NCI-H510A (cell line): ENCODE data around the gene SAMD13.

ENCODE experiments used
- DNase-seq: peaks from one replicate; lab custom pipeline; 2025; lab: John Stamatoyannopoulos, UW

SAMD13 gene, protein sequence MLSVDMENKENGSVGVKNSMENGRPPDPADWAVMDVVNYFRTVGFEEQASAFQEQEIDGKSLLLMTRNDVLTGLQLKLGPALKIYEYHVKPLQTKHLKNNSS

DNA sequence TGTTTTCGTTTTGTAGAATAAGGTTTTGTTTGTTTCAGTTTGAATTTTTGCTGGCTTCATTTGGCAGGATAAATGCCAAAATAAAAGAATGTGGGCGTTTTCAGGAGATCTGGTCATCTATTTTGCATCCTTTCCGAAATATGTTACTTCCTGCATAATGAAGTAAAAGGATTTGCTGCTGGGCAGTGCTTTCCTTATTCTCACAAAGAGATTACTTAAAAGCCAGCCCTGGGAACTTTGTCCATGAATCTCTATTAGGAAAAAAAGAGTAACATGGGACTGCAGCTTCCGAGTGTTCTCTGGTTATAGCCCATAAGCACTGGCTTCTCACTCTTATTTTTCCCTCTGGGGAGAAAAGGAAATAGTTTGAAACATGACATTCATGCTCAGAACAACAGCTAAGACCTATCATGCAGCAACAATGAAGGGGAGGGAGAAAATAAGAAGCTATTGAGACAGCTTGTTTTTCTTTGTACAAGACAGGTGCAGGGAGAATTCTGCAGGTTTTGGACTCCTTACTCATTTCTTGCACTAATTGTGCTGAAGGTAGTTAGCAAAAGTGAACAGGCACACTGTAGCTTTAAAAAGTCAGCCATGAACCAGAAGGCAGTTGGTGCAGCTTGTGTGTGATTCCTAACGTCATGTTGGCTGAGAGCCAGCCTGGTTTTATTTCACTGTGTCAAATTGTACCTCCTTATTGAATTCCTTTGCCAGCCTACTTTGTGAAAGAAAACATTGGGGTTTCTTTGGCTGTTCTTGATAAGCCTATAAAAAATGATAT, at the start of gene SAMD13:
TSS of gene SAMD13 (plus strand) at position 705 of the 781 bp plus-strand sequence. CDS start 1,527 bp downstream, outside the sequence.
- peak; percentile 70 for DNase-seq

DNA sequence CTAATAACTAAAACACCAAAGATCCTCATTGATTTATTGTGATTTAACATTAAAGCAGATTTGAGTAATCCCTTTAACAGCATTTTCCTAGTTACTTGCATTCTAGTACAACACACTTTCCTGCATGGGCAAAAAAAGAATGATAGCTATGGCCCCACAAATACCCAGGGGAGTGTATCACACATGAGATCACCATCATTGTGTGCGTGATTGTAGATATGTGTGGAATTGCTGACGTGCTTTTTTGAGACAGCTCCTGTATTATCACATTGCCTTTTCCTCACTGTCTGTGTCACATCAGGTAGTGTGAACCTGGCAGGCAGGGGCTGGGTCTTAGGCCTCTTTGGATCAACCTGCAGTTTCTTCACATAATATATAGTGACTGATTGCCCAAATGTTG, 48.5 kb upstream of the SAMD13 start:
- DNase-seq, result no peak

DNA sequence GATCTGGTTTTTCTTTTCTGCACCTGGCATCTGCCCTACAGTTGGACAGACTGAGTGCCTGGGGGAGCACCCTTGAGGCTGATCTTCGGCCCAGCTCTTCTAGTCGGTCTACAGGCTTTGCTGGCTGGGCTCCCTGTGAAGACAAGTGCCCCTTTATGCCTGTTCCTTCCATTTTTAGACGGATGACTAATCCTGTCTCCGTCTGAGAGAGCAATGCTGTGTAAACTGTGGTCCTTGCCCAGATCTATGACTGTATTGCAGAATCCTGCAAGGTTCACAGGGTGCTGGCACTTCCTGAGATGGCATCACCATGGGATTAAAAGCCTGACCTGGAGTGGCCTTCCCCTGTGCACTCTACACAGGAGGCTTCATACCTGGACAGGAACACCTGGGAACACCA, 47.6 kb upstream of the SAMD13 start:
- DNase-seq, result no peak

DNA sequence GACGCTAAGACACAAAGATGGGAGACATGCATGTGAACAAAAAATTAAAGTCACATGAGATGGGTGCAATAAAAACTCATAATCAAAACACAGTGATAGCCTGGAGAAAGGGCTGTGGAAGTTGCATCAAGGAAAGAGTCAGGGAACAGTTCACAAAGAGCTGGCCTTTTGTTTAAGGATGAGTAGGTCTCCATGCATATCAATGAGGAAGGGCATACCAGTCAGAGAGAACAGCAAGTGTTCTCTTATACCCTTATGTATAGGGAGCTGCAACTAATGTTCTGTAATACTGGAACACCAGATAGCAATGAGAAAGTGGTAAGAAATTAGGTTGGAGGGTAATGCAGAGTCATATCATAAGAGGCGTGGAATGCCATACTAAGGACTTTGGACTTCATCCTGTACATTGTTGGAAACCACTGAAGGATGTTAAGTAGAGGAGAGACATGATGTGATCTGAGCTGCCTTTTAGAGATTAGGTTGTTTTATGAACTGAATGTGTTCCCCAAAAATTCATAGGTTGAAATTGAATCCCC, 46.7 kb upstream of the SAMD13 start:
- no peak for DNase-seq

DNA sequence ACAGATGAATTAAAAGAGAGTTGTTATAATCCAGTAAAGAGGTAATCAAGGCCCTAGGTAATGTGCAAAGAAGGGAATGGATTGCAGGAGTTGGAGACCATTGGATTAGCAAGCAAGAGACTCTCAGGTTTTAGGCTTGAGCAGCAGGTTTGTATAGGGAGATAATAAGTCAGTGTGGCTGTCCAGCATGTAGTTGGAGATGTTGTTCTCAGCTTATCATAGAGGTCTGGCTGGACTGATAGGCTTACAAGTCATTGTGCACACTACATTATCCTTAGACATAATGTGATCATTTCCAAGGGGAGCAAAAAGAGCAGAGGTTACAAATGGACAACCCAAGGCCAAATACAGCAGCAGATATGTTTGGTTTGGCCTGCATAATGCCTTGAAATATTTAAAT, 45.9 kb upstream of the SAMD13 start:
- no peak for DNase-seq

DNA sequence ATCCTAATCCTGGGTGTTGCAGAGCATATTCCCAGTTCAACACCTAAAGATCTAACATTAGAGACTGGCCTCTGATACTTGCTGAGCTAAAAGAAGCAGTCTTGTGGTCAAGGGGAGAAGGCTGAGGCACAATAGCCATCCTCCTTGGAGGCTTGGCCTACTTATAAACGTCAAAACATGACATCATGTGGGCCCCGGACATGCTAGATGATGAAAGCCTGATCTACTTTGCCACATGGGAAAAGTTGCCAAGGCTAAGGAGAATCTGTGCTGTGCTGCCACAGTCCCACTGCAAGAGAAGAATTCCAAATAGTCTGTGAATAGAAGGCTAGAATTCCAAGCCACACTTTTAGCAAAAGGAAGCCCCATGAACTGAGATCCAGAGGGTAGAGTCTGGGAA, 43.9 kb upstream of the SAMD13 start:
- DNase-seq, result no peak

DNA sequence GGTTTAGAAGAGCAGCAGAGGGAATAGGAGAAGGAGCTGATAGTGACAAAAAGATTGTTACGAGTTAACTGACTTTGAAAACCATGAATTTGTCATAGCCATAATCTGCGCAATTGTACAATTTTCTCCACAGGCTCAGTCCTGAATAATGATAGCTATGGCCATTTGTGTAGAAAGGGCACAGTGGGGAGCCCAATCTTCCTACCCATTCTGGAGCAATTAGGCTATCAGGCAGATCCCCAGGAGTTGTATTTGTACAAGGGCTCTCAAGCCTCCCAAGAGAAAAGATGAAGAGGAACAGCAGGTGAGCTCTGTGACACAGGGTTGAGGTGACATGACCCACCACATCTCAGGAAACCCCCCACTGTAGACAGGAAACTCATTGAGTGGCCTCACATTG, 42.1 kb upstream of the SAMD13 start:
- peak; percentile 22 for DNase-seq

DNA sequence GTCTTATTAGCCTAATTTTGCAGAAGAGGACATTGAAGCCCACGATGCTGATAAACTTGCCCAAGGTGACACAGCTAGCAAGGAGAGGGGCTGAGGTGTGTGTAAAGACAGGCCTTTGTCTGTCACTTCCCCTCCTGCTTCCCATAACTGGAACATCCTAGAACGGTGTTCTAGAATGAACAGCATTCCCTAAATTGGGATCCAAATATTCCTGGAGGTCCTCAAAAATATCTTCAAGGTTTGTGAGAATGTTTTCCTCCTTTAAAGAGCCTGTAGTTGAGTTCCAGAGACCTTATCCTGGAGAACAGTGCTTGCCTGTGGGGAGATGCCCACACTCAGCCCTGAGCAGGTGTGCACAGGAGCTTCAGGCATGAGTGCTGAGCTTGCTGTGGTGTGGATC, 41.5 kb upstream of the SAMD13 start:
- no peak for DNase-seq

DNA sequence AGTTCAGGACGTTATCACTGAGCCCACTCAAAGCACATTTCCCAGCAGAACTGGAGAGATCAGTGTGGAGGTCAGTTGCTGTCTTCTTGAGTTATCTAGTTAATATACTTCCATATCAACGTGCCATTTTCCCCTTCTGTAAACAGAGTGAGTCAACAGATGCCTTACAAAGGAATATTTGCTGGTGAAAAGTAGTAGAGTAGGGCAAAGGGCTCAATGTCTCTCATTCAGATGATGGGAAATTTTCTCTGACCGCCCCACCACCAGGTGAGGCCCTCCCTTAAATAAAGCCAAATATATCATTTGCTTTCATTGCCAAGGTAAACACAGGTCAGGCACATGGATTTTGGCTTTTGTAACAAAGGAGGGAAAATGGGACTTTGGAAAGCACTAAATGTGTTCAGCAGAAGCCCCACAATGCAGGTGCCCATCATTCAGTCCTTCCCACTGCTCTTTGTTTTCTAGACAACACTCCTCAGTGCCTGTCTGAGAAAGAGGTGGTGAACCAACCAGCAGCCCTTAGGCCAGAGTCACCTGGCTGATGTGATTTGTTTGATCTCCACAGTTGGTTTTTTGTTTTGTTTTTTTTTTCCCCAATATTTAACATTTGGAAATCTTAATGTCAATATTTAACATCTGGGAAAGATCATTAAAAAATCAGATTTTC, 40.5 kb upstream of the SAMD13 start:
- DNase-seq, result no peak

DNA sequence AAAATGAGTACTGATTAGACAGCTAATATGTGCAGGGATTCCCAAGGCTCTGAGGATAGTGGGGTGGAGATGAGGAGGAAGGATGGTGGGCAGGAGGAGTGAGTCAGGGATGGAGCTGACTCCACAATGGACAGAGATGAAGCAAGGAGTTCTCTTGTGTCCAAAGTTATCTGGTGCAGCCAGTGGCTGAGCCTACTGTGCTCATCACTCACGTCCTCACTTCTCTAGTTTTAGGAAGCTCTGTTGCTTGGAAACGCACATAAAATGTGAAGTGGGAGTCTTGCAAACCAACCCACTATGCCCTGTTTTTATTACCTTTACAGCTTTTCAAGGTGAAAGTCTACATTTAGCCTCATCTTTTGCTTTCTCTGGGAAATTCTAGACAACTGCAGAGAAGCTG, 36.5 kb upstream of the SAMD13 start:
- DNase-seq, result no peak

DNA sequence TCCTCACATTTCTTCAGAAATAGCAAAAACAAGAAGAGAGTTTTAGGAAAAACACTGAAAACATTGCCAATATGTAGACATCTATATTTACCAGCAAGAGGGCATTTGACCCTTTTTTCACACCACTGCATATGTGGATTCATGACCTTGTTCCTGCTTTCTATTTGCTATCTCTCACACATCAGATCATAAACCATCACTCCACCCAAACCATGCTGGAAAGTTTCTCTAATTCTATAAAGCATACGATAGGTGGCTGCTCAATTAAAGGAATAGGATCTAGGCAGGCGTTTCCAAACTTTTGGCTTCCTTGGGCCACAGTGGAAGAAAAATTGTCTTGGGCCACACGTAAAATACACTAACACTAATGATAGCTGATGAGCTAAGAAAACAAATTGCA, 35.6 kb upstream of the SAMD13 start:
- DNase-seq, result no peak

DNA sequence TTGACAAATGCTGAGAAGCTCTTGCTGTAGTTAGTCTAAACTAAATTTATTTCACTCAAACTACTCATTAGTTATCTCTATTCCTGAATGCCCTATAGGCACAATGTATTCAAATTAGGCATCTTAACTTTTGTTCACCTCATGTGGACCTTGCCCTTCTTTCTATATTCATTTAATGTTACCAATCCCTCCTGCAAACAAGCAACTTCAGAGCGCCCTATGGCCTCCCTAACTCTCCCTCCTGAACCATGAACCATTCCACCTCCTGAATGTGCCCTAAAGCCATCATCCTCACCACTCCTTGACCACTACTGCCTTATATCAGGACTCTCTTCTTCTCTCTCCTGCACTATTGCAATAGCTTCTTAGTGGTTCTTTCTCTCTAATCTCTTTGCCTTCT, 34.8 kb upstream of the SAMD13 start:
- DNase-seq, result no peak

DNA sequence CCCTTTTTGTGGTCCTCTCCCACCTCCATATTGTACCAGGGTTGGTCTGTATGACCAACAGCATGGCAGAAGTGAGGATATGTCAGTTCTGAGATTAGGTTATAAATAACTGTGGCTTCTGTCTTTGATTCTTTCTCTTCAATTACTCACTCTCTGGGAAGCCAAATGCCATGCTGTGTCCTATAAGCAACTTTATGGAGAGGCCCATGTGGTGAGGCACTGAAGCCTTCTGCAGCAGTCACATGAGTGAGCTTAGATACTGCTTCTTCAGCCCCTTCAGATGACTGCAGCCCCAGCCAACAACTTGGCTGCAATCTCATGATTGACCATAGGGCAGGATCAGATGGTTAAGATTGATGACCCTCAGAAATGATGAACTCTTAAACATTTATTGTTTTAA, 34.0 kb upstream of the SAMD13 start:
- DNase-seq, result no peak

DNA sequence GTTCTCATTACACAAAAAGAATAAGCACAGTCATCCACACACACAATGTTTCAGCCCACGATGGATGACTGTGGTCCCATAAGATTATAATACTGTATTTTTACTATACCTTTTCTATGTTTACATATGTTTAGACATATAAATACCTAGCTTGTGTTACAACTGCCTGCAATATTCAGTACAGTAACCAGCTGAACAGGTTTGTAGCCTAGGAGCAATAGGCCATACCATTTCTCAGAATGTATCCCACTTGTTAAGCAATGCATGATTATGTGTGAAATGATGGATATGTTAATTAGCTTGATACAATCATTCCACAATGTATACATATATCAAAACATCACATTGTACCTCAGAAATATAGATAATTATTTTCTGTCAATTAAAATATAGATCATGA, 33.2 kb upstream of the SAMD13 start:
- DNase-seq, result peak; percentile 67

DNA sequence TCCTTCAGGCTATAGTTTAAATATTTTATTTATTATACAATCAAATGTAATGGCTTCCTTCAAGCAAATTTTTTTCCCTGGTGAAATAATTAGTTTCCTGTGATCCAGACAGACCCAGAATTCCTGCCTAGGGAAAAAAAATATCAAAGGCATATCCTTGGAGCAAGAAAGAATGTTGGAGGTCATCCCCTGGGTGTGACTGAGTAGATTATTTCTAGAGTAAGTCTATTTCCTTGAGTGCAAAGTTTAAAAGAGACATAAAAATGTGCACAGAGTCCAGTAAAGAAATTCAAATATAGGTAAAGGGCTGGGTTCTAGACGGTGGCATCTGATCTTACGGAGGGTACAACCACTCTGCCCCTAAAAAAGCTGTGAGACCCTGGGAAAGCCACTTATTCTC, 32.2 kb upstream of the SAMD13 start:
- DNase-seq, result no peak

DNA sequence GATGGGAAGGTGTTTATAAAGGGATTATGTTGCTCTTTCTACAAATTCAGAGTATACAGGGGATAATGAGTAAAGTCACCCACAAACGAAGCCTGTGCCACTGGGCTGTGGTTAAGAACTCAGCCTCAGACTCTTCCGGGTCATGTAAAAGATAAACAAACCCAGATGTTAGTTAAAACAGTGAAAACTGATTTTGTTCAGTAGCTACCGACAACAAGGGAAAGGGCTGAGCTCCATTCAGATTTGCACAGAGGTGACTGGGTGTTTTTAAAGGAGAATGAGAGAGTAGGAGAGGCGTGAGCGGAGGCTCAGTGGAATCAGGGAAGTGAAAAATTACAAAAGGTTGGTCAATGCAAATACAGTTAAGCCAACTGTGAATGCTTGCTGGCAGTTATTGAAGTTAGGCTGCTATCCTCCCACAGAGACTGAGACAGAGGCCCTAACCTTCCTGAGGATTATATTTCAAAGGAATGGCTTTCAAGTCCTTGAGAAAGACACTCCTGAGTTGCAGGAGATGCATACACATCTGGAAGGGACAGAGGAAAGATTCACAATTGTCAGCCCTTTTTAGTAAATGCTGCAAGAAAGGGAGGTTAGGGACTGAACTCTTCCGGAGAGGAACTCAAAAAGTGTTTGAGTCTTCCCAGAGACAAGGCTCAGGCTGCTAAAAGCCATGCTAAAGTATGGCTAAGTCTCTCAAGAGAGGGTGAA, 29.9 kb upstream of the SAMD13 start:
- DNase-seq, result peak; percentile 17

DNA sequence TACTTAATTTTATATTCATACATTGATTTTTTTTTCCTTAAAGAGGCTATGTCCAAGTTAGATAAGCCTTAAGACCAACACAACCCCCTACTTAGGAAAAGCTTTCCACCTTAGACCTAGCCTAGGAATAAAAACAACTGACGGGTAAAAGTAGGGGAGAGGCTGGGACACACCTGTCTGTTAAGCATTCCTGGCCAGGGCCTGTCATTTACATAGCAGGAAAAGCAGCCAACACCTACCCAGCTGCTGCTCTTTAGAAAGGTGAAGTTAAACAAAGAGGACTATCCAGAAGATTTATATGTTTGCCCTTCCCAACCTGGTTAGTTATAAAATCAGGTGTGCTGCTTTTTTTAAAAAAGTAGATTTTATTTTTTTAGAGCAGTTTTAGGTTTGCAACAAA, 29.1 kb upstream of the SAMD13 start:
- peak; percentile 89 for DNase-seq

DNA sequence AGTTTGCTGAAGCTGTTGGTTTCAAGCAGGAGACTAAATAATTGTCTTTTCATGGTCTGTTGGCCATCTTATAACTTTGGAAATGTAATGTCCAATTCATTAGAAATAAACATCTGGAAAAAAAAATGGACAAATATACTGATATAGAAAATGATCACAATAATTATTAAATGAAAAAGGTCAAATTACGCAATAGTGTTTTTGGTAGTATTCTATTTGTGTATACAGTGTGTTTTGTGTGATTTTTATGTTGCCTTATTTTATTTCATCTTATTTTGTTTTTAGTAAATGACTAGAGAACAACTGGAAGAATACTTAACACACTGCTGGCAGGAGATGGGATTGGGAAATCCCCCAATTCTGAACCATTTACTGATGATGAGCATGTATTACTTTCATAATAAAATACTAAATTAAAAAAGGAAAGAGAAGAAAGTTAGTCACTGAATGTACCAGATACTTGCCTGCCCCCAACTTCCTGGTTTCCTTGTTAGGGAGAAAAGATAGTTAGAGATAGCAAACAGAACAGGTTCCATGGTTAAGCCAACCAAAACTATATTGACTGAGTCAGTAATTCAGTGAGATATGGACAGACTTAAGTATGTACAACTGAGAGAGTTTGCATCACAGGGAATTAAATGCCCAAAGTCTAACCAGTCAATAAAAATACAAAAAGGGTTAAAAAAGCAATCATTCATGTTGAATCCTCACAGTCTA, 24.0 kb upstream of the SAMD13 start:
- no peak for DNase-seq

DNA sequence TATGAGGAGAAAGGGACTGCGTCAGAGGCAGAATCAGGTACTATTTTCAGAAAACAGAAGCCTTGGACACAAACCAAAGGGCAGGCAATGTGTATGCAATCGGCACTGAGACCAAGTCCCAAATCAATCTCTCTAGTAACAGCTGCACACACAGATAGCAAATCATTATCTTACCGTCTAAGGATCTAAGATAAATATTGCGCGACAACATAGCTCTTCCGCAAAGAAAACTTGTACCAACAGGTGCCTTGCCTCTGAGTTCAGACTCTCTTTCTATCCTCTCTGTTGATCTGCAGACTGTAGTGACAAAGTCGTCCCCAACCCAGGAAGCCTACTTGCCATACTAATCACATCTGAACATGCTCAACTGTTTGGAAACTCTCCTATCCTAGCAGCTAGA, 22.6 kb upstream of the SAMD13 start:
- DNase-seq, result no peak

DNA sequence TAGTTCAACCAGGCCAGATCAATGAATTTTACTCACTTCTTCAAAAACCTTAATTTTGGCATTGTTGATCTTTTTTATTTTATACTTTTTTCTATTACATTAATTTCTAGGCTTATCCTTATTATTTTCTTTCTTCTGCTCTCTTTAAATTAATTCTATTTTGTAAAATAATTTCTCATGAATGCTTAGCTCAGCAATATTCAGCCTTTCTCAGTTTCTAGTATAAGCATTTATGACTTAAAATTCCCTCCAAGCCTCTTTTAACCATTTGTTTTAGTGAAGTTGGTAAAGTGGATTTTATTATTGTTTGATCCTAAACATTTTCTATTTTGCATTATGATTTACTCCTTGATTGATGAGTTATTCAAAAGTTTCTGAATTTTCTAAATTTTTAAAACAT, 20.6 kb upstream of the SAMD13 start:
- DNase-seq, result no peak

DNA sequence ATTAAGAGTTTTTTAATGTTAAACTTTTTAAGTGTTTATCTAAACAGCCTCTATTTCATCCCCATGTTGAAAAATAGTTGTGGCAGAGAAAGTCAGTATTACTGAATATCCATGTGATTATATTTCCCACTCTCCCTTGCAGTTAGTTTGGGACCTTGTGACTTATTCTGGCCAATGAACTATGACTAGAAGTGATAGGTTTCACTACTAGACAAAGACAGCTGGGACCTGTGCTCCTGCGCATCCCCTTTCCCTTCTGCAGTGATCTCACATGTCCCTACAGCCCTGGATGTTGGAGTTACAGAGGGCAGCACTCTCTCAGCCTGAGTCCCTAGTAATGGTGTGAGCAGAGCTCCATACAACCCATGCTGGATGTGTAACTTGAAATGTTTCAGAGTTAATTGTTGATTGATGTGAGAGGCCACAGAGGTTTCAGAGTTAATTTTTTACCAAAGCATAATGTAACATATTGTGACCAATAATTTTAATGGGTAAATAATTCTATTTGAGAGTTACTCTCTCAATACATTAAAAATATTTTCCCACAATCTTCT, 18.7 kb upstream of the SAMD13 start:
- no peak for DNase-seq

DNA sequence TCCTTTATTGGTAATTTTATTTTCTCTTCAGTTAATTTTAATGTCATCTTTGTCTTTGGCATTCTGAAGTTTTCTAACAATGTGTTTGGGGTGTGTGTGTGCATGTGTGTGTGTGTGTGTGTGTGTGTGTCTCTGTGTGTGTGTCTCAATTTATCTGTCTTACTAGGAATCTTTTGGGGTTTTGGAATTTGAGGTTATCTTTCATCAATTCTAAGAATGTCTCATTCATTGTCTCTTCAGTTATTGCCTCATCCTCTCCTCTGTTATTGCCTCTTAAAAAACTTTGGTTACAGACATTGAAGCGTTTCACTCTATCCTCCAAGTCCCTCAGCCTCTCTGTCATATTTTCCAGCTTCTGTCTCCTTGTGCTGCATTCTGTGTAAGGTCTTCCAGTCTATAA, 18.1 kb upstream of the SAMD13 start:
- DNase-seq, result no peak
